Measurements from ENCODE around the gene ELOVL7. TPM values are rescaled to one million over a fixed set of nuclear protein-coding genes. Genes with fewer than 3 reads are reported as not detected.

The ELOVL7 gene
- 9.5 to 13.8 TPM (median 10.9 TPM) in 5 replicates for total RNA-seq (2022; extraction: Qiagen RNA extraction; ENCODE audit: low read depth)

DNA sequence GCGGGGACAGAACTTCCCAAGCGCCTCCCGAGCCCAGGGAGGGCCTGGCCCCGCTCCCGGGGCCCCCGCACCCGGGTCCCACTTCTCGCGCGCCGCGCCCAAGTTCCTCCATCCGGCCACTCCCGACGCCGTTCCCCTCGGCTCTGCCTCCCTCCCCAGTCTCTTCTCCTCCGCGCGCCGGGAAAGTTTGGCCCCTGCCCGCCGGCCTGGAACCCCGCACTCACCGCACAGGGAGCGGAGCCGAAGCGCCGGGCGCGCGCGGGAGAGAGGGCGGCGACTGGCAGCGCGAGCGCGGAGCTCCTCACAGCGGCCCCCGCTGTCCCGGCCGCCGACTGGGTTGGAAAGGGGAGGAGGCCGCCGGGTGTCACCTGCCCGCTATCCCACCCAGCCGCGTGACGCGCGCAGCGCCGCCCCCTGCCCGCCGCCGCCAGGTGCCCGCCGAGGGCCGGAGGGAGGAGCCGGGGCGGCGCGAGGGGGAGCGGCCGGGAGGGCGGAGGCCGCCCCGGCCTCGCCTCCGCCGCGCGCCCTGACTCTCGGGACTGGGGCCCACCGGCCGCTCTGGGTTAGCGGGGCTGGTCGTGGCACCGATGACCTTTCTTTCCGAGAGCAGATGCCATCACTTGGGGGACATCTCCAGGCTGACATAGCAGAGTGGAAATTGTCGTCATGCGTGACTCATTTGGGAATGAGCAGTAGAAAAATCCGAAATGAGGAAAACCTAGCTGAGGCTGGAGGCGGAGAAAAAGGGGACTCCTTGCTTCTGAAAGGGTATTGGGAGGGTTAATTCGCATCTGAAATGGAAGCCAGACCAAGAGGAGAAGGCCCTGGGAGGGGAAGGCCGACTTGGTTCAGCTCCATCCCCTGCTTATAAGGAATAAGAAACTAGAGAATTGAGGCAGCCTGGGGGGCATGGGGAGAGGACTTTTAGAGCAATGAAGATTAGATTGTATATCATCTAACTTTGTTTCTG, at the start of gene ELOVL7:
Gene ELOVL7, minus strand, starts transcription at position 334 of the 970 bp plus-strand sequence. CDS start 56,872 bp downstream, outside the sequence.

Other genes with a start within 250 kb of the ELOVL7 start
- gene DEPDC1B, start 144.1 kb downstream of the ELOVL7 start, total RNA-seq (2022; extraction: Qiagen RNA extraction; ENCODE audit: low read depth): 15.6 to 19.1 TPM (median 18.5 TPM) in 5 replicates
- 12.4 to 20.4 TPM (median 13.6 TPM) in 5 replicates for gene ERCC8, start 100.8 kb upstream of the ELOVL7 start, total RNA-seq (2022; extraction: Qiagen RNA extraction; ENCODE audit: low read depth)
- gene NDUFAF2, start 100.9 kb upstream of the ELOVL7 start, total RNA-seq (2022; extraction: Qiagen RNA extraction; ENCODE audit: low read depth): 75.3 to 83.1 TPM (median 78.9 TPM) in 5 replicates

All from A549 treated with CpdA at 1 μM for 4 hours (cell line).